ENCODE data around the gene SEC14L5.

DNA sequence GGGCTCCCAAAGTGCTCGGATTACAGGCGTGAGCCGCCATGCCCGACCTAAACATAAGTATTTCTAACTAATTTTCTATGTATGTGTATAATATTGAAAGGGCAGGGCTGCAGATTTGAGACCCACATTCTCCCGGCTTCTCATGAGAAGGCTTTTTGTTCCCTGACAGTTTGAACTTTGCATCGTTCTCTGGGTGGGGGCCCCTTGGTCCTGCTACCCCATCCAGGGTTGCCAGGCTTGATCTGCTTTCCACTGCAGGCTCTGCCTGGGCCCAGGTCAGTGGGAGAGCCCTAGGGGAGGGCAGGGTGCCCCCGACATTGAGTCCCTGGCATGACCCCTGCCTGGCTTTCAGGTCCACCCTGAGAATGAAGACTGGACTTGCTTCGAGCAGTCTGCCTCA lies 32.3 kb downstream of the SEC14L5 start:
- TF ChIP-seq CTCF (conservative IDR thresholded peaks at IDR 0.05; ENCODE audit: low read depth, low read length): no peak
- no peak for TF ChIP-seq EZH2 (IDR thresholded peaks at IDR 0.05; ENCODE audit: low read length, unreplicated experiment)

All from PC-3 (cell line).